ENCODE results near the gene POU2F1.

The POU2F1 gene

DNA sequence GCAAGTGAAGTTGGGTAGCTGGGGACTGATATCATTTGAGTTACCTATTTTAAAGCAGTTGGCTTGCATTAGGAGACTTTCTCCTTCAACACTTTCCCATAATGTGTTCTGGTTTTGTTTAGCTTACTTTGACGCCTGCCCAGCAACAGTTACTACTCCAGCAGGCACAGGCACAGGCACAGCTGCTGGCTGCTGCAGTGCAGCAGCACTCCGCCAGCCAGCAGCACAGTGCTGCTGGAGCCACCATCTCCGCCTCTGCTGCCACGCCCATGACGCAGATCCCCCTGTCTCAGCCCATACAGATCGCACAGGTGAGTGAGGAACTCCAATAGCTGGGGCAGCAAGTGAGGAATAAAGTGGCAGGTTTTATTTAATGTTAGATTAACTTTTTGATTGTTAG is 153.3 kb downstream of the POU2F1 start:
- DNase-seq: peak; percentile 19 to 56

GRCh38 chr1:167375949-167376348 is 155.3 kb downstream of the POU2F1 start:
- DNase-seq: no peak

DNA sequence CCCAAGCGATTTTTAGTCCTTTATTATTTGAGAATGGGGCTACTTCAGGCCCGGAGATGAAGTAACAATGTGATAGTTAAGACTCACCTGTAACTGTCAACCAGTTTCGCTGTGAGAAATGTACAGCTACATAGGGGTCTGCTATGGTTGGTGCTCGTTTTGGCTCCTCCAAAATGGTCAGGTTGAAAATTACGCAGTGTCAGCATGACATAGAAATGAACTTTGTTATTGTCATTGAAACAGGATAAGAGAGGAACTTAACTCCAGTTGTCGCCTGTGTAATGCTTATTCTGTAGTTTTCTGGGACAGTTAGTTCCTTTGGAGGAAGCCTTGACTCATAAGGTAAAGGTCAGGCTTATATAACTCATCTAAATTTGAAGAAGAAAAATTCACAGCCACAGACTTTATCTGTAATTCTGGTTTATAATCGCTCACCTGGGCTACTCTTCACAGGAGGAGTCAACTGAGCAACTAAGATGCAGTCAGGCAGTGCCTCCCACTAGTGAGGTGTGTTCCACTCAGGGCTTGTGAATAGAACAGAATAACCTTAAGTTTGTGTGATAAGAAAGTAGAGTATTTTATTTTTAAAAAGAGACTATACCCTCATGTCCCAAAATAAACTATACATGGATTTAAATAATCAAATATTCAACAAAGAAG is 166.7 kb downstream of the POU2F1 start:
- no peak for DNase-seq

GRCh38 chr1:167388976-167389375 is 168.3 kb downstream of the POU2F1 start:
- DNase-seq: no peak

DNA sequence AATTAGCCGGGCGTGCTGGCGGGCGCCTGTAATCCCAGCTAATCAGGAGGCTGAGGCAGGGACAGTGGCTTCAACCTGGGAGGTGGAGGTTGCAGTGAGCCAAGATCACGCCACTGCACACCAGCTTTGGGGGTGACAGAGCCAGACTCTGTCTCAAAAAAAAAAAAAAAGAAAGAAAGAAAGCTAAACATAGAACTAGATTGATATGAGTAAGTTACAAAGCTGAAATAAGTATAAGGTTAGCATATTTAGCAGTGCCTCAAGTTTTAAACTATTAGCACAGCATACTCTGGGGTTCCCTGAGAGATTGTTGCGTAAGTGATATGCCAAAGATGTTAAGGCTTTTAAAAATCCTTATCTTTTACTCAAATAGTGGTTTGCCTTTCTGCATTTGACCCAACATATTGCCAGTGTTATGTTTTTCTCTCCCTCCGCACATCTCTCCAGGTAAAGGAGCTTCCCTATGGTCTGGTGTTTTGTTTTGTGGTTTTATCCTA is 171.6 kb downstream of the POU2F1 start:
- no peak for DNase-seq

DNA sequence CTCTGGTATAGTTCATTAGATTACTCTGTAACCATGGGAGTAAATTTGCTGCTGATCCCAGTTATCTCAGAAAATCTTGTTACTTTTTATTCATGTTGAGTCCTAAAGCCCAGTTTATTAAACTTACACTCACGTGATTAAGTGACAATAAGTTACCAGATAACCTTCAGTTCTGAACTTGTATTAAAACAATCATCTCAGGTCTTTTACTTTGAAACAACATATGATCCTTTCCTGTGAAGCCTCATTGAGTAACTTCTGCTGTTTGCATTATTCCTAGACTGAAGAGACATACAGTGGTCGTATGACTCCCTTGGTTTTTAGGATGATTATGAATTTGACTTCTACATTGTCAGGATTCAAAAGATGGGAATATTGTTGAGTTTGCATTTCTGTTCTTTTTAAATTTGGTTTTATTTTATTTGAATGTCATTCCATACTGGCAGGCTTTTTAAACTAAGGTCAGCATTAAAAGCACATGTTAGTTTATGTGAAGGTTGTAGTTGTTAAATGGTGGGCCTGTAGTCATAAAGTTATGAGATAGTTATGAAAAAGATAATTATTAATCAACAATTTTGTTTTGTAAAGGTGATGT is 179.8 kb downstream of the POU2F1 start:
- DNase-seq: no peak

- DNase-seq: peak; percentile 33 to 86
These were observed 180.7 kb downstream of the POU2F1 start for GRCh38 chr1:167401260-167401873.

DNA sequence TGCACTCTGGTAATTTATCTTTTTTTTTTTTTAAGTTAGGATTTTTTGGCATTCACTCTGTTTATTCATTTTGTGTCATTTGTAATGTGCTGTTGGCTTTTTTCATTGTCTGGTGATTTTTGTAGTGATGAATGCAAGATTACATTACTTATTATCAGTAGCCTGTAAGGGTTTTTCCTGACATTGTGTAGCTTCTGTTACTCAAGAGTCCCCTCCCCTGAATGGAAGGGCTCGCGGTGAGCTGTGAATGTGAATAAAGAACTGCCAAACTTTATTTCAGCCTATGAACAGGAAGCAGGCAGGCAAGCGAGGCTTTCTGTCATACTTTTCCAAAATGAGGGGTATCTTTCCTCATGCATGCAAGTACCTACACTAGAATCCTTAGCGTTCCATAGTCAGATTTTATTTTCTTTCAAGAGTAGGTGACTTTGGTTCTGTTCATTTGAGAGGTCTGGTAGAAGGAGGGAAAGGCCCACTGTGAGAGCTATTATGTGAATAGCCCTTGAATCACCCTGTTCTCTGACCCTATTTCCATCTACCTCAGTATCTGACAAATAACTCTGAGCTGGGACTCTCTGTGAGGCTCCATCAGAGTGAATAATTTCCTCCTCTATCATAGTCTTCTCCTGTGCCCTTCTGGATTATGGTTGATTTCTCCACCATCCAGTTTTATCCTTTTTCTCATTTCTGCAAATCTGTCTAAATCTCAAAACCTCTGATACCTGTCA is 183.6 kb downstream of the POU2F1 start:
- no peak for DNase-seq

- no peak for DNase-seq
These were observed 184.2 kb downstream of the POU2F1 start for GRCh38 chr1:167404908-167405307.

- DNase-seq: no peak
These were observed 187.7 kb downstream of the POU2F1 start for GRCh38 chr1:167408355-167408754.

DNA sequence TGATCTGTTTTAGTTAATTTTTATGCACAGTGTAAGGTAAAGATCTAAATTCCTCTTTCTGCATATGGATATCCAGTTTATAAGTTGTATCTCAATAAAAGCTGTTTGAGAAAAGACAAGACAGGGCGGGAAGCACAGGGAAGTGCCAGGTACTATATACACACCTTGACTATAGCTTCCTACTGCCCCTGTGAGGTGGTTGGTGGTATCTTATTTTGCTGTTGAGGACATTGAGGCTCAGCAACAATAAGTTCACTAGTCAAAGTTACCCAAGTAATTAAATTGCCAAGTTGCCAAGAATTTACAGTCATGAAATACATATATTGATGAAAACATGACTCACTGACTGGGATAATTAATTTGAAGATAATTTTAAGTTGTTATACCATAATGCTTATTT is 188.5 kb downstream of the POU2F1 start:
- peak; percentile 54 to 64 for DNase-seq

- DNase-seq: no peak
These were observed 191.4 kb downstream of the POU2F1 start for GRCh38 chr1:167412072-167412471.

DNA sequence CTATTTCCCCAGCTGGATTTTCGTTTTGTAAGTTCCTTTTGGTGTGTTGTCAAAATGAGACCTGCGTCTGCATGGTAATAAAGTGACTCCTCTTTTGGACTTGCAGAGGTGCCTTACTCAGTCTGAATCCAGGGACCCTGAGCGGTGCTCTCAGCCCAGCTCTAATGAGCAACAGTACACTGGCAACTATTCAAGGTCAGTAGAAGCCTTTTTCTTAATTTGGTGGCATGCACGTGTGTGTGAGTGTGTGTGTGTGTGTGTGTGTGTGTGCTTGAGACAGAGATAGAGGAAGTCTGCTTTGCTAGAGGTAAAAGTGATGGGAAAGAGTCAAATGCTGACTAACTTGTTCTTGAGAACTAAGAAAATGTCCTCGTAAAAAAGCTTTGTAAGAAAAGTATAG is 192.2 kb downstream of the POU2F1 start:
- no peak for DNase-seq

- DNase-seq: no peak
These were observed 192.6 kb downstream of the POU2F1 start for GRCh38 chr1:167413328-167413727.

GRCh38 chr1:167416506-167416905 is 195.8 kb downstream of the POU2F1 start:
- DNase-seq: no peak

DNA sequence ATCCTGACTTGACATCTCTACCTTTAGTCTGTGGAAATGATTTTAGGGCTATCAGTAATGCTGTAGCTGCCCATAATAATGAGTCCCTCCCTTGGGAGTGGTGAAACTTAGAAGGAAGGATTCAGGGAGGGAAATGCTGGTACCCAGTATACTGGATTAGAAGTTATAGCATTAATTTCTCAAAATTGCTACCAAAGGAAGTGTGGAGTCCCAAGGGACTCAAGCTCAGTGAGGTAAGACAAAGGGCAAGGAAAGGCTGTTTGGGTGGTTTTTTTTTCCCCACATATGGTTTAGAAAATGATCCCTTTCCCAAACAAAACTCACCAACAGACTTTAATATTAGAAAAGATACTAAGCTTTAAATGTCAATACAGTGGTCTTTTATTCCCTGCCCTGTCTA is 197.7 kb downstream of the POU2F1 start:
- no peak for DNase-seq

DNA sequence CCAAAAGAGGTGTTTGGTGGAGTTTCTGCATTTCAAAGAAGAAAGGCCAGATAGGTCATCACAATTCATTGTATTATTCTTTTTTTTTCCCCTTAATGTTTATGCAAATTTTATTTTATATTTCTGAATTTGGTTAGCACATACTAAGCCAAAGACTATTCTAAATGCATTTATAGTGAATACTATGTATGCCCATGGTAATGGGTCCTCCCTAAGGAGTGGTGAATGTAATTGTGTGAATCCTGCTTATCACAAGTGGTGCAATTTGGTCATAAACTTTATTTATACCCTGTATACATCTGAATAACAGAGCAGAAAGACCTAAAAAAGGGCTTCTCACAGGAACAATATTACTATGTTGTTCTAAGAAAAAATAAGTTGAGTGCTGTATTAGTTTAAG is 198.6 kb downstream of the POU2F1 start:
- DNase-seq: no peak

DNA sequence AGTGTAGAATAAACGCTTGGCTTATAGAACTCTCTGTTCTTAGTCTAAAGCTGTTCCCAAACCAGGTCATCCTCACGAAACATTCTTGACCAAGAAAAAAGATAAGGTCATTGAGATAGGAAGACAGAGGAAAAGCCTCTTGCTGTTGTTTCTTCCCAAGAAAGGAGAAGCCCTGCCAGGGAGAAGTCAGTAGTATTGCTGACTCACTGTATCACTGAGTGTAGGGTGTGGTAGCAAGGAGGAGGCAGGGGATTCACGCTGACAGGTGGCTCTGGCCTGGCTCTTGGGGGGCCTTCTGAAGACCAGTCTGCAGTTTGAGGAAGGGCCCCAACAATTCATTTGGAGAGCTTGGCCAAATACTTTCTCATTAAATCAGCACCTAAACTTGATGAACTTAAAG is 199.8 kb downstream of the POU2F1 start:
- no peak for DNase-seq

GRCh38 chr1:167423684-167424619 is 203.3 kb downstream of the POU2F1 start:
- DNase-seq: no peak

DNA sequence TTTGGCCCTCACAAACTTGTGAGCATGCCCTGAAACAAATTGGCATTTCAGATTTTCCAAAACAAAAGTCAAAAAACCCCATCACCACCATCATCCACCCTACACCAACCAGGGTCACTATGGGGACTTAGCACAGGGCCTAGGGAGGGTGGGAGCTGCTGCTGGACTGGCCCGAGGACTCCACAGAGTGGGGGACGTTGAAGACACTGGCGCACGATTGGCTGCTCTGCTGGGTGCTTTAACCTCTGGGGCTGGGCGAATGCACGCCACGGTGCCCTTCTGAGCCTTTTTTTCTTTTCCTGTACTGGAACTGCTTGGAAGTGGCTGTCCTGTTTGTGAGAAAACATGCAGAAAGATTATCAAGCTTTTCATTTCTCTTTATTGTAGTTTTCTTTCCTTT is 204.8 kb downstream of the POU2F1 start:
- DNase-seq: no peak

- DNase-seq: no peak
These were observed 206.0 kb downstream of the POU2F1 start for GRCh38 chr1:167426716-167427115.

GRCh38 chr1:167427848-167428247 is 207.2 kb downstream of the POU2F1 start:
- DNase-seq: no peak

GRCh38 chr1:167428395-167428794 is 207.7 kb downstream of the POU2F1 start:
- no peak for DNase-seq
